PFSK-1 (cell line): ENCODE data around the gene MRFAP1L1.

ENCODE experiments used
- POLR2AphosphoS5 ChIP-seq: IDR thresholded peaks from 2 replicates; pipeline ENCODE4 v1.6.1; 2012; ENCODE audit warnings: low read depth, mild to moderate bottlenecking, control low read depth, low read length, moderate library complexity
- REST ChIP-seq, 2 experiments: IDR thresholded peaks; 2 replicates each; pipeline versions ENCODE4 v1.6.1 to v1.8.0; 2011 to 2012; ENCODE audit warnings: low read depth in 2 of 2, low read length in 2 of 2, control low read depth in 1 of 2, inconsistent platforms in 1 of 2, mild to moderate bottlenecking in 1 of 2, moderate library complexity in 1 of 2; ENCODE audit not compliant: insufficient read depth in 1 of 2
- SIN3A ChIP-seq: IDR thresholded peaks from 2 replicates; pipeline ENCODE4 v1.6.1; 2012; ENCODE audit warnings: mild to moderate bottlenecking, low read length, moderate library complexity, borderline replicate concordance; ENCODE audit not compliant: insufficient read depth

- TF ChIP-seq REST (IDR thresholded peaks at IDR 0.05; ENCODE audit: insufficient read depth in 1 of 2, low read depth in 2 of 2, low read length in 2 of 2) (no peak), POLR2AphosphoS5 (no peak), SIN3A (no peak)
Observed at GRCh38 chr4:6696611-6697010, 13.1 kb downstream of the MRFAP1L1 start.
